ENCODE measurements around the gene DENND1A. TPM values are rescaled to one million over a fixed set of nuclear protein-coding genes. Genes with fewer than 3 reads are reported as not detected.

DENND1A gene
- total RNA-seq, 1 experiment from 2014 or later: 29.7 TPM

DNA sequence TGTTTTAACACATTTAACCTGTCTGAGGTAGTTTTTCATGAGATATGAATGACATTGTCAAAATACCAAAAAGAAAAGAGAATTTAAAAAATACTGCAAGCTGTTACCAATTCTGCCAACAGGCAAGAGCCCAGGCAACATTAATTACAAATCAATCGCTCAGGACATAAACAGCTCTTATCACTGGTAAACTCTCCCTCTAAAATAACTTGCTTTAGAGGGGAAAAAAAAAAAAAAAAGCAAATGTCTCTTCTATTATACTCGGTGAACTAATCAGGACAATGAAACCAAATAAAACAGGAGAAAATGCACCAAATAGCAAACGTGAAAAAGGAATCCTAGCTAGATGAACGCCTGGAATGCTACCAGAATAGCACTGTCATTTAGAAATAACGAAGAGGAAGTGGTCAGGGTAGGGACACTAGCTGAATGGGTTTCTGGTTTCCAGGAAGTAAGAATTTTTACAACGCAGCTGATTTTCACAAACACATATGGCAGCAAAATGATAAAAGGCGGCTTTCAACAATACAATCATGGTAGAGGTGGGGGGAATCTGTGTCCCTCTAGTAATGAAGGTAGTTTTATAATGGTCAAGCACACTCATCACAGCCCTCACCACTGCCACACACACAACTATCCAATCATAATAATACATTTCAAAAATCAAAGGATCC lies 94.9 kb downstream of the DENND1A start:
- Histone ChIP-seq H2AFZ (ENCODE audit: low read length) (no peak overlapping the region), H3K36me3 (ENCODE audit: low read depth, low read length) (0 out of 2 replicates have a peak, but pooled peaks cover 1% of the 10 kb centered on the region), H4K20me1 (ENCODE audit: low read length) (no peaks in the 10 kb centered on the region), H3K4me3 (ENCODE audit: low read length) (no peak overlapping the region), H3F3A (ENCODE audit: low read length, unreplicated experiment) (no peaks in the 10 kb centered on the region), H3K9ac (ENCODE audit: low read length) (no peak overlapping the region), H3K27ac (ENCODE audit: low read length) (no peak overlapping the region), H3K79me2 (ENCODE audit: low read length) (no peaks in the 10 kb centered on the region; the same call in 1 of the 2 replicates), H3K9me3 (ENCODE audit: low read length) (no peaks in the 10 kb centered on the region), H3K9me2 (replicated peaks; ENCODE audit: low read length) (no peaks in the 10 kb centered on the region), H3K4me1 (ENCODE audit: insufficient read depth, low read length) (no peaks in the 10 kb centered on the region), H3K4me2 (ENCODE audit: low read length) (no peak overlapping the region), H3K27me3 (ENCODE audit: low read length) (no peaks in the 10 kb centered on the region)
- intact Hi-C loops (cut with micrococcal nuclease): no loop called here
- BruUV-seq (replicated peaks): no TSS peak
- POLR2A ChIA-PET (ENCODE audit: unreplicated experiment): no interaction called here
- CTCF ChIA-PET: no interaction called here
- no peak for ATAC-seq
- TF ChIP-seq, protein P1, sequence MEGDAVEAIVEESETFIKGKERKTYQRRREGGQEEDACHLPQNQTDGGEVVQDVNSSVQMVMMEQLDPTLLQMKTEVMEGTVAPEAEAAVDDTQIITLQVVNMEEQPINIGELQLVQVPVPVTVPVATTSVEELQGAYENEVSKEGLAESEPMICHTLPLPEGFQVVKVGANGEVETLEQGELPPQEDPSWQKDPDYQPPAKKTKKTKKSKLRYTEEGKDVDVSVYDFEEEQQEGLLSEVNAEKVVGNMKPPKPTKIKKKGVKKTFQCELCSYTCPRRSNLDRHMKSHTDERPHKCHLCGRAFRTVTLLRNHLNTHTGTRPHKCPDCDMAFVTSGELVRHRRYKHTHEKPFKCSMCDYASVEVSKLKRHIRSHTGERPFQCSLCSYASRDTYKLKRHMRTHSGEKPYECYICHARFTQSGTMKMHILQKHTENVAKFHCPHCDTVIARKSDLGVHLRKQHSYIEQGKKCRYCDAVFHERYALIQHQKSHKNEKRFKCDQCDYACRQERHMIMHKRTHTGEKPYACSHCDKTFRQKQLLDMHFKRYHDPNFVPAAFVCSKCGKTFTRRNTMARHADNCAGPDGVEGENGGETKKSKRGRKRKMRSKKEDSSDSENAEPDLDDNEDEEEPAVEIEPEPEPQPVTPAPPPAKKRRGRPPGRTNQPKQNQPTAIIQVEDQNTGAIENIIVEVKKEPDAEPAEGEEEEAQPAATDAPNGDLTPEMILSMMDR (conservative IDR thresholded peaks at IDR 0.05; ENCODE audit: low read depth, low read length): no peak
- TF ChIP-seq EZH2phosphoT487 (IDR thresholded peaks at IDR 0.05; ENCODE audit: borderline replicate concordance, low read length) (no peak), EZH2 (IDR thresholded peaks at IDR 0.05; ENCODE audit: low read length, unreplicated experiment) (no peak)
- DNase-seq: no peak

DNA sequence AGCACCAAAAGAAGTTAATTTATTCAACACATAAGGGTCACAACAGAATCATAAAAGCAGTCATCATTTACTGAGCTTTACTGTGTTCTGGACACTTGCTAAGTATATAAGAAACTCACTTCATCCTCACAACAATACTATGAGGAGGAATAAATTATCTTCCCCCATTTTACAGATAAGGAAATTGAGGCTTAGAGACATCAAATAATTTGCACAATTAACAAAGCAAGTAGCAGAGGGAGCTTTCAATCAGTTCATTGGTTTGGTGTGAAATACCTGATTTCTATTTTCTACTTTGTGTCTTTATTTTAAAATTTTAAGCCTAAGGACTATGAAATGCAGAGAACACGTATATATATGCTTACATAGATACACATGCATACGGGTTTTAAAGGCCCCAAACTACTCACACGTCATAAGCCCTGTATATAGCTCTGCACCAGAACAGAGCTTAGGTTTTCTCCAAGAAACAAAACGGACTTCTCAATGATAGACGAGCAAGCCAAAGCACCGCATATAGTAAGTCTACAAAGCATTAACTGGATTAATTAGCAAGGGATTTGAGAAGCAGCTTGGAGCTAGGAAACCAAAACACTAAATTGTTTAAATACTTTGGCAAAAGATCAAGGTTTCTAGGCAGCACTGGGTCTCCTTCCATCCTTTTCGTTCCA lies 95.6 kb downstream of the DENND1A start:
- H4K20me1 ChIP-seq (ENCODE audit: low read length): no peaks in the 10 kb centered on the region
- no peaks in the 10 kb centered on the region; the same call in 1 of the 2 replicates for H3K79me2 ChIP-seq (ENCODE audit: low read length)
- no peak for ATAC-seq
- CTCF ChIA-PET: no interaction called here
- intact Hi-C loops (cut with micrococcal nuclease): no loop called here
- no peaks in the 10 kb centered on the region for H3K9me2 ChIP-seq (replicated peaks; ENCODE audit: low read length)
- H2AFZ ChIP-seq (ENCODE audit: low read length): no peak overlapping the region
- H3K36me3 ChIP-seq (ENCODE audit: low read depth, low read length): peaks cover 6% of the 10 kb centered on the region; the same call in 1 of the 2 replicates
- no peak overlapping the region for H3K4me2 ChIP-seq (ENCODE audit: low read length)
- no peaks in the 10 kb centered on the region for H3K27me3 ChIP-seq (ENCODE audit: low read length)
- POLR2A ChIA-PET (ENCODE audit: unreplicated experiment): no interaction called here
- DNase-seq: no peak
- TF ChIP-seq EZH2phosphoT487 (IDR thresholded peaks at IDR 0.05; ENCODE audit: borderline replicate concordance, low read length) (no peak), EZH2 (IDR thresholded peaks at IDR 0.05; ENCODE audit: low read length, unreplicated experiment) (no peak)
- TF ChIP-seq, protein P1 (conservative IDR thresholded peaks at IDR 0.05; ENCODE audit: low read depth, low read length): no peak
- H3K4me3 ChIP-seq (ENCODE audit: low read length): no peak overlapping the region
- 0 out of 2 replicates have a peak, but pooled peaks cover 5% of the 10 kb centered on the region for H3K9me3 ChIP-seq (ENCODE audit: low read length)
- BruUV-seq (replicated peaks): no TSS peak
- no peak overlapping the region for H3K9ac ChIP-seq (ENCODE audit: low read length)
- H3K27ac ChIP-seq (ENCODE audit: low read length): no peak overlapping the region
- H3F3A ChIP-seq (ENCODE audit: low read length, unreplicated experiment): no peaks in the 10 kb centered on the region
- no peaks in the 10 kb centered on the region for H3K4me1 ChIP-seq (ENCODE audit: insufficient read depth, low read length)

Measured in PC-3 (cell line).